ENCODE results near the gene CLTB.

The CLTB gene

GRCh38 chr5:176350416-176350815, 65.9 kb downstream of the CLTB start:
- DNase-seq: no peak

- no peak for DNase-seq
These were observed 73.4 kb downstream of the CLTB start for GRCh38 chr5:176342766-176343458.
